IgD-negative memory B cell (primary cell): ENCODE measurements around the gene SLC22A7. TPM values are rescaled to one million over a fixed set of nuclear protein-coding genes. Genes with fewer than 3 reads are reported as not detected.

Experiments used
- H3K27ac Mint-ChIP-seq, 3 donors: one replicate each; pipeline ENCODE4 v1.8.0; 2020 to 2022; ENCODE audit warnings: mild to moderate bottlenecking in 3 of 3, mixed read lengths in 3 of 3, moderate library complexity in 1 of 3
- H3K27me3 Mint-ChIP-seq: one replicate; pipeline ENCODE4 v1.8.0; 2021; ENCODE audit warnings: mixed read lengths
- H3K36me3 Mint-ChIP-seq: one replicate; pipeline ENCODE4 v1.8.0; 2020; ENCODE audit warnings: mild to moderate bottlenecking, mixed read lengths
- H3K4me1 Mint-ChIP-seq, 3 donors: one replicate each; pipeline ENCODE4 v1.8.0; 2020 to 2022; ENCODE audit warnings: mixed read lengths in 3 of 3, mild to moderate bottlenecking in 1 of 3
- H3K4me3 Mint-ChIP-seq, 4 donors: one replicate each; pipeline ENCODE4 v1.8.0; 2020 to 2022; ENCODE audit warnings: mild to moderate bottlenecking in 4 of 4, mixed read lengths in 4 of 4, moderate library complexity in 3 of 4
- H3K9me3 Mint-ChIP-seq, 3 donors: one replicate each; pipeline ENCODE4 v1.8.0; 2020 to 2021; ENCODE audit warnings: mixed read lengths in 3 of 3, mild to moderate bottlenecking in 1 of 3
- polyA plus RNA-seq: library from polyadenylated mRNA; unstranded; fragments of 300-500 nt; fragmentation: Illumina TruSeq; gene quantifications from one replicate; pipeline ENCODE4 v1.2.3, GENCODE V29; 2021

SLC22A7 gene
- polyA plus RNA-seq, 1 donor from 2014 or later, result not detected

DNA sequence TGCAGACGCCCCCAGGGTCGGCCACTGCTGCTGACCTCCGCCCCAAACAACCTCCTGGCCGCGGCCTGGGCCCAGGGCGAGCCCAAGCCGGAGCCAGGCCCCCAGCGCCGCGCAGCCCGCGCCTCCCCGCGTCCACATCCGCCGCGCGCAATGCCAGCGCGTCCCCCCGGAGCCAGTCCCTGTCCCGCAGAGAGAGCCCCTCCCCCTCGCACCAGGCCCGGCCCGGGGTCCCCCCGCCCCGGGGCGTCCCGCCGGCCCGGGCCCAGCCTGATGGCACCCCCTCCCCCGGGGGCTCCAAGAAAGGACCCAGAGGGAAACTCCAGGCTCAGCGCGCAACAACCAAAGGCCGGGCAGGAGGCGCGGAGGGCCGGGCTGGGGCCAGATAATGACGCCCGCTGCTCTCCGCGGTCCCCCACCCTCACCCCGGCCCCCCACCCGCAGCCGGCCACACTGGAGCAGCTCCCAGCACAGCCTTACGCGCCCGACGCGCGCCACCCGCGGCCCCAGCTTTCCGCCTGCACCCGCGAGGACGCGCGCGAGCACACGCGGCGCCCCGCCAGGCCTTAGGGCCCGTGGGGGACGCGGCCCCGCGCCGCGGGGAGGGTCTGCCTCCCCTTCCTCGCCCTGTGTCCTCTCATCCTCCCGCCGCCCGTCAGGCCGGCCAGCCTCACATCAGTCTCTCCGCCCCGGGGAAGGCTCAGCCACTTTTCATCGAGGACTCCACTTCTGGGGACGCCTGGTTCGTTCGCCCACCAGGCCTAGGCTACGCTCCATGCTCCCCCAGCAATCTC lies 12.9 kb upstream of the SLC22A7 start:
- Mint-ChIP-seq H3K9me3 (no peaks in the 10 kb centered on the region), H3K27ac (no peak overlapping the region), H3K36me3 (no peaks in the 10 kb centered on the region), H3K4me1 (peaks cover 0 to 1% (median 0%) of the 10 kb centered on the region in 3 donors), H3K27me3 (peaks cover 31% of the 10 kb centered on the region), H3K4me3 (peak overlapping the region in 1 of 4 donors; percentile 28)

DNA sequence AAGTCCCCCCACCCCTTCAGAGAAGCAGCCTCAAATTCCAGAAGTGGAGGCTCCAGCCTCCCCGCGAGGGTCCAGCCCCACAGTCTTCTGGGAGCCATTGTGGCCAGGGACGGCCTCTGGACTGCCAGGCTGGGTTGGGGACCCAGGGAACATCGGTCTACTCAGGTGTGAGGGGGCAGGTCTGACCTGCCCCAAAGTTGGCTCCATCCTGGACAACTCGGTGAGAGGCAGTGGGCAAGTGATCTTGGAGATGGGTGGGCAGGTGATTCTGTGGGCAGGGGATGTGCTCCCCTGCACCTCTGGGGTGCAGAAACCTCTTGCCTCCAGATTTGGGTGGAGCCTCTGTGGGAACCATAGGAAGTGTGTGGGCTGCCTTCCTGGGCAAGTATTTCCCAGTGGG lies 12.2 kb upstream of the SLC22A7 start:
- Mint-ChIP-seq H3K36me3 (no peaks in the 10 kb centered on the region), H3K4me3 (peak overlapping the region in 2 of 4 donors; percentile 28 to 58), H3K4me1 (peaks cover 0 to 1% (median 0%) of the 10 kb centered on the region in 3 donors), H3K9me3 (no peaks in the 10 kb centered on the region), H3K27ac (no peak overlapping the region), H3K27me3 (peaks cover 25% of the 10 kb centered on the region)

DNA sequence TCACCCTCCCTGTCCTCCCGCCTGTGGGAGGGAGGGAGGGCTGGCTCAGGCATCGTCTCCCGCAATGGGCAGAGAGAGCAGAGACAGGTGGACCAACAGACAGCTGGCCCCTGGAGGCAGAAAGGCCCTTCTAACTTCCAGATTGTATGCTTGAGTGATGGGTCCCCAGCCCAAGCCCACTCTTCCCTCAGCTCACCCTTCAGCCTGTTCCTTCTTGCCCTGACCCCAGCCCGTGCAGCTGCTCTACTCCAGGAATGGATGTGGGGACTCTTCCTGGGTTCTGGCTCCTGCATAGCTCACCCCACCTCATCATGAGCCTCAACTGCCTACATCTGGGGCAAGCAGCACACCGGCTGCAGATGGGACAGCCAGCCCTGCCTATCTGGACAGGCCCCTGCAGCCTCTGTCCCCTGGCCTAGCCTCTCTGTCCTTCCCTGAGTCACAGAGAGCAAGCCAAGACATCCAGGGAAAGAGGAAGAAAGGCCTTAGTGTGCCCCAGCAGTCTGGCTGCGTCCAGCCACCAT lies 11.5 kb upstream of the SLC22A7 start:
- Mint-ChIP-seq H3K9me3 (no peaks in the 10 kb centered on the region), H3K4me3 (no peak overlapping the region), H3K36me3 (no peaks in the 10 kb centered on the region), H3K27me3 (peaks cover 21% of the 10 kb centered on the region), H3K4me1 (peaks cover 0 to 1% (median 0%) of the 10 kb centered on the region in 3 donors), H3K27ac (no peak overlapping the region)

DNA sequence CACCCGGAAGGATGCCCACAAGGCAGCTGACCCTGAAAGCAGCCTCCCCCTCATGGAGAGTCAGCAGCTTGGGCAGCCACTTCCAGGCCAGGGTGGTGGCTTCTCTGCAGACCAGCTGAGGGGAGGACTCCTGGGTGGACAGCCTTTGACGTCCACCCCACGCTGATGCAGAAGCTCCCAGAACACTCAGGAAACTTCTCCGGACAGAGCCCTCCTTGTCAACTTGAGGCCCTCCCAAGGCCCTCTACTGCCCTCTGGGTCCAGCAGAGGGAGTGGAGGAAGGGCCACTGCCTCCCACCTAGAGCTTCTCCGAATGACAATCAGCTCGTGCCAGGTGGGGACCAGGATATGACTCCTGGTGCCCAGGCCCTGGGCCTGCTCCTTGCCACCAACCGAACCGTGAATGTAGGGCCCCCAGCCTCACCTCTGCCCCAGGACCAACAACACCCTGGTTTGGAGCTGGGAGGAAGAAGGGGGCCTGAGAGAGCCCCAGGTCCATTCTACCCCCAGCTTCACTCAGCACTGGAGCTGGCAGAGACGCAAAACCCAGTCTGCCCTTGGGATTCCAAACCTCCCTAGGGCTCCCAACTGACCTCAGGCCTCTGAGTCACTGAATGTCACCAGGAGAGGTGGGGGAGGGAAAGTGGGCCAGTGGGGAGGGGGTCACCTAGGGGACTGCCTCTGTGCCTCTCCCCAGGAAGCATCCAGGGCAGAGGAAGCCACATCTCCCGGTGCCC lies 10.9 kb upstream of the SLC22A7 start:
- Mint-ChIP-seq H3K27ac (no peak overlapping the region), H3K4me3 (no peak overlapping the region), H3K36me3 (no peaks in the 10 kb centered on the region), H3K4me1 (peaks cover 0 to 1% (median 0%) of the 10 kb centered on the region in 3 donors), H3K27me3 (peaks cover 15% of the 10 kb centered on the region), H3K9me3 (no peaks in the 10 kb centered on the region)

DNA sequence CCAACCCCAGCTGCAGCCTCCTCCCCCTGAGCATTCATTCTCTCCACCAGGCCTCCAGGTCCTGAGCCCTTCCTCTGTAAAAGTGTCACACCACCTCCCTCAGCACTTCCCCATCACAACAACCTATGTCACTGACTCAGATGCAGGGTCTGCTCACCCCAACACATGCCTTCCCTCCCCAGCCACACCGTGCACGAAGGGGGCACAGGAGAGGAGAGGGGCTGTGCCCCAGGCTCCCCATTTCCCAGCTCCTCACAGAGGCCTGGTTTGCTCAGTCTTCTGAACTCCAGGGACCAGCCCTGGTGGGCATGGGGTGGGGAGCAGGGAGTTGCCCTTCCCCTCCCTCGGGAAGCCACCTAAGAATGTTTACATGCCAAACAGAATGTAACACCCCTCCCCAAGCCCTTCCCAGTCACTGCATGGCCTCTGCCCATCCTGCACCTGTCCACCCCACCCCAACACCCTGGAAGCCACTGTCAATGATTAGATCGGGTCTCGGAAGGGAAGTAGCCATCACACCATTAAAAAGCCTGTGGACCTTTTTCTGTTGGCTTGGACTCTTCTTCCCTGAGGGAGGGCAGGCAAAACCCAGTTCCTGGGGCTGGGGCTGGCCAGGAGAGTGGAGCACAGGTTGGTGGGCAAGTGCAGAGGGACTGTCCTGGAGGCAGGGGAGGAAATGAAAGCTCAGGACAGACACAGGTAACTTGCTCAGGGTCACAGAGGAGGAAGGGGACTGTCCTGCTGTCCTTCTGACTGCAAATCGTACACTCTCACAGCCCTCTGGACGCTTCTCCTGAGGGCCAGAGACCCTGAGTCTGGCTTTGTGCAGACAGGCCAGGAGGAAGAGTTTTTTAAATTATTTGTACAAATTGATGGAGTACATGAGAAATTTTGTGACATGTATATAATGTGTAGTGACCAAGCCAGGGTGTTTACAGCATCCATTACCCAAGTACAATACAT lies 10.1 kb upstream of the SLC22A7 start:
- H3K27me3 Mint-ChIP-seq, result peaks cover 17% of the 10 kb centered on the region
- no peaks in the 10 kb centered on the region for H3K4me1 Mint-ChIP-seq
- peak overlapping the region in 1 of 3 donors; percentile 26 for H3K27ac Mint-ChIP-seq

DNA sequence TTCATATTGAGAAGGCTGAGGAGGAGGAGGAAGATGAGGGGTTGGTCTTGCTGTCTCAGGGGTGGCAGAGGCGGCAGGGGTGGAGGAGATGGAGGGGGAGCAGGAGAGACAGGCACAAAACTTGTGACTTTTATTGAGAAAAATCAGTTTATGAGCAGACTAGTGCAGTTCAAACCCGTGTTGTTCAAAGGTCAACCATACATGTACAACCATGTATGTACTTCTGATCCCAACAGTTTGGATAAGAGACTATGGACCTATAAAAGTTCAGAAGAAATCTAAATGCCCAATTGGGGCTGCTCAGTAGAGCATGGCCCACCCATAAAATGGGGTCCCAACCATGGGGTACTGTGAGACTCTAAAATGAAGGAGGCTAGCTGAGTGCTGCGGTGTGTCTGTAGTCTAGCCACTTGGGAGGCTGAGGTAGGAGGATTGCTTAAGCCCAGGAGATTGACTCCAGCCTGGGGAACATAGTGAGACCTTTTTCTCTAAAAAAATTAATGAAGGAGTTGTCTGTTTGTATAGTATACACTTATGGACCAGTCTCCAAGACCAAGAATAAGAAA lies 7.6 kb upstream of the SLC22A7 start:
- Mint-ChIP-seq H3K27ac (peak overlapping the region in 1 of 3 donors; percentile 2), H3K4me1 (no peaks in the 10 kb centered on the region), H3K27me3 (peaks cover 15% of the 10 kb centered on the region), H3K9me3 (no peaks in the 10 kb centered on the region), H3K36me3 (no peaks in the 10 kb centered on the region), H3K4me3 (no peak overlapping the region)

More for the DNA sequence above, 10.1 kb upstream of the SLC22A7 start:
- H3K36me3 Mint-ChIP-seq, result no peaks in the 10 kb centered on the region
- no peak overlapping the region for H3K4me3 Mint-ChIP-seq
- H3K9me3 Mint-ChIP-seq, result no peaks in the 10 kb centered on the region

DNA sequence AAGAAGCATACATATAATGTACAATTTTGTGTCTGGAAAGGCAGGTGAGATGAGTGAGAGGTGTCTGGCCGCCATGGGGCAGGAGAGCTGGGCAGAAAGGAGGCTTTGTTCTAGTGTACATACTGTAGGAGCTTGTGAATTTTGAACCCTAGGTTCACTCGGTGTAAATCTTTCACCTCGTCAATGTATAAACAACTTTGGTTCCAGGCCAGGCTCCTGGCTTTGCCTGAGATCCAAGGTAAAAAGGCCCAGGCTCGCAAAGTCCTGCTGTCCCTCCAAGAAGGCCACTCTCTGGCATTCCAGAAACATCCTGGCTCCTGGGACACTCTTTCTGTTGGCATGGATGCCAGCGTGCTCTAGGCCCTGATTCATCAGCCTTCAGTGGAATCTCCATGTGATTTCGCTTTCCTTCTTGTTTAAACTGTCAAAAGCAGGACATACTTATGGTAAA lies 7.1 kb upstream of the SLC22A7 start:
- Mint-ChIP-seq H3K27me3 (peaks cover 10% of the 10 kb centered on the region), H3K27ac (no peak overlapping the region), H3K36me3 (no peaks in the 10 kb centered on the region), H3K4me1 (no peaks in the 10 kb centered on the region), H3K9me3 (no peaks in the 10 kb centered on the region), H3K4me3 (no peak overlapping the region)

DNA sequence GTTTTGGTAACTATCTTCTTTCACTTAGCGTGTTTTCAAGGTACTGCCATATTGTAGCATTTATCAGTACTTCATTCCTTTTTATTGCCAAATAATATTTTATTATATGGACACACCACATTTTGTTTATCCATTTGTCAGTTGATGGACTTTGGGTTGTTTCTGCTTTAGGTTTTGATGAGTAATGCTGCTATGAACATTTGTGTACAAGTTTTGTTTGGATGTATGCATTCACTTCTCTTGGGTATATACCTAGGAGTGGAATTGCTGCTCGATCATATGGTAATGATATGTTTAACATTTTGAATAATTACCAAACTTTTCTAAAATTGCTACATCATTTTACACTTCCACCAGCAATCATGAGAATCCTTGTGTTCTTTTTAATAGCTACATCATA lies 6.4 kb upstream of the SLC22A7 start:
- Mint-ChIP-seq H3K27ac (no peak overlapping the region), H3K9me3 (peaks cover 0 to 2% (median 0%) of the 10 kb centered on the region in 3 donors), H3K4me3 (no peak overlapping the region), H3K36me3 (no peaks in the 10 kb centered on the region), H3K4me1 (no peaks in the 10 kb centered on the region), H3K27me3 (peaks cover 4% of the 10 kb centered on the region)

DNA sequence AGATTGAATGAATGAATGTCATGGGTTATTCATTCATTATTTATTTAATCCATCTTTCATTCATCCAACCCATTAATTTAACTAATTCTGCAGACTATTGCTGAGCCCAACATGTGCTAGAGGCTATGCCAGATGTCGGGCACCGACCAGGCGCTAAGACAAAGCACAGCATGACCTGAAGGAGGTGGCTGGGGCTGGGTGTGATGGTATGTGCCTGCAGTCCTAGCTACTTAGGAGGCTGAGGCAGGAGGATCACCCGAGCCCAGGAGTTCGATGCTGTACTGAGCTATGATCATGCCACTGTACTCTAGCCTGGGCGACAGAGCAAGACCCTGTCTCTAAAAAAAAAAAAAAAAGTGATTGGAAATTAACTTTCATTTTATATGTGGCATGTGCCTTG lies 5.7 kb upstream of the SLC22A7 start:
- Mint-ChIP-seq H3K27me3 (peaks cover 4% of the 10 kb centered on the region), H3K4me1 (no peaks in the 10 kb centered on the region), H3K36me3 (no peaks in the 10 kb centered on the region), H3K9me3 (peaks cover 0 to 2% (median 0%) of the 10 kb centered on the region in 3 donors), H3K27ac (no peak overlapping the region), H3K4me3 (no peak overlapping the region)

DNA sequence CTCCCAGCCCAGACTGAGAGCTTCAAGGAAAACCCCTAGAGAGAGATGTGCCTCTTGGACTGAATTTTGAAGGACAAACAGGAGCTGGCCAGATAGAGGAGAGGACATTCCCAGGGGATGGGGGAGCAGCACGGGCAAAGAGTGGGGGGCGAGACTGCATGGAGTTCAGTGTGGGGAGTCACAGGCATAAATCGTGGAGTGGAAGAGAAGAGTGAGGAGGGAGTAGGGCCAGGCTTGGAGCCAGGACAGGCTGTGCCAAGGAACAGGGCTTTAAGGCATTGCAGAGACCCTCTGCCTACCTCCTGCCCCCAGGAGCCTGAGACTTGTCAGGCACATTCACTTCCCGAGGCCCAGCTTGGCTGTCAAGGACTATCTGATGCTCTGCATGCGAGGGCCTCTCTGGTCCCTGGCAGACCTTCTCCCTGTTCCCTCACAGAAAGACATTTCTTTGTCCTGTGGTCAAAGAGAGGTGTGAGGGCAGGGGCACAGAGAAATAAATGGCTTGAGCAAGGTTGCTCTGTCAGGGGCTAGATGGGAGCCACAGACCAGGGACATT lies 5.2 kb upstream of the SLC22A7 start:
- Mint-ChIP-seq H3K27ac (no peak overlapping the region), H3K27me3 (peaks cover 4% of the 10 kb centered on the region), H3K4me1 (no peaks in the 10 kb centered on the region), H3K9me3 (peaks cover 0 to 2% (median 0%) of the 10 kb centered on the region in 3 donors), H3K4me3 (no peak overlapping the region), H3K36me3 (no peaks in the 10 kb centered on the region)

DNA sequence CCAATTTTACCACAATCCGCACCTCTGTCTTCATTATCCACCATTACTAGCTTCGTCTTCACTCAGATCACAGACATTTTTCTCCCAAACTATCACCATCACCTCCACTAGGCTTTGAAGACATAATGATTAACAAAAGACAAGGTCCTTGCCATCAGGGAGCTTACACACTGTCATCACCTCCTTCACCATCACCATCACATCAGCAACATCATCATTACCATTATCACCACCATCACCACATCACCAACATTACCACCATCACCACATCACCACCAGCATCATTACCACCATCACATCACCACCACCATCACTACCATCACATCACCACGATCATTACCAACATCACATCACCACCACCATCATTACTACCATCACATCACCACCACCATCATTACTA lies 4.4 kb upstream of the SLC22A7 start:
- H3K9me3 Mint-ChIP-seq, result peaks cover 0 to 2% (median 0%) of the 10 kb centered on the region in 3 donors
- H3K4me1 Mint-ChIP-seq, result peaks cover 0 to under 1% (median 0%) of the 10 kb centered on the region in 3 donors

DNA sequence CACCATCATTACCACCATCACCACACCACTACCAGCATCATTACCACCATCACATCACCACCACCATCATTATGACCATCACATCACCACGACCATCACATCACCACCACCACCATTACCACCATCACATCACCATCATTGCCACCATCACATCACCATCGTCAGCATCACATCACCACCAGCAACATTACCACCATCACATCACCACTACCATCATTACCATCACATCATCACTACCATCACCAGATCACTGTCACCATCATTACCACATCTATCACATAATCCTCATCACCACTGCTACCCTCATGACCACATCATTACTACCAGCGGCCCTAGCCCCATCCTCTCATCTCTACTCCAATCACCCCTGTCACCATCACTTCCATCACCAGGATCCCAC lies 3.5 kb upstream of the SLC22A7 start:
- Mint-ChIP-seq H3K27ac (no peak overlapping the region), H3K36me3 (no peaks in the 10 kb centered on the region), H3K4me1 (peaks cover 0 to 2% (median 0%) of the 10 kb centered on the region in 3 donors), H3K4me3 (no peak overlapping the region), H3K9me3 (peaks cover 0 to 2% (median 0%) of the 10 kb centered on the region in 3 donors), H3K27me3 (peaks cover 9% of the 10 kb centered on the region)

More for the DNA sequence above, 4.4 kb upstream of the SLC22A7 start:
- Mint-ChIP-seq H3K4me3 (no peak overlapping the region), H3K27me3 (peaks cover 5% of the 10 kb centered on the region), H3K27ac (no peak overlapping the region), H3K36me3 (no peaks in the 10 kb centered on the region)

DNA sequence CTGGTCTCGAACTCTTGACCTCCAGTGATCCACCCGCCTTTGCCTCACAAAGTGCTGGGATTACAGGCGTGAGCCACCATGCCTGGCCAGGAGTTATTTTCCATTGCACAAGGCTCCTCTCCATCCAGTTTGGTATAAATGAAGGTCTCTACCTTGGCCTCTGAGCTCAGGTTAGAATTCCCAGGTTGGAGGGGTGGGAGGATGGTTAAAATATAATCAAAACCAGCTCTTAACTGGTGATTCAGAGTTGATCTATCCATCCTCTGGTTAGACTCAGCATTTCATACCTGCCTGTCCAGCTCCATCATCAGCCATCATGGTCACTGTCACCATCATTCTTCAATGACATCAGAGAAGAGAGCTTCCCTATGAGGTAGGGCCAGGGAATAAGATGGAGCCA lies 2.6 kb upstream of the SLC22A7 start:
- H3K4me3 Mint-ChIP-seq, result no peak overlapping the region
- H3K9me3 Mint-ChIP-seq, result peaks cover 0 to 2% (median 0%) of the 10 kb centered on the region in 3 donors
- H3K4me1 Mint-ChIP-seq, result peaks cover 0 to 3% (median 2%) of the 10 kb centered on the region in 3 donors
- peaks cover 2% of the 10 kb centered on the region for H3K36me3 Mint-ChIP-seq
- peaks cover 12% of the 10 kb centered on the region for H3K27me3 Mint-ChIP-seq
- no peak overlapping the region for H3K27ac Mint-ChIP-seq
